ENCODE measurements around the gene SAP30BP. TPM values are rescaled to one million over a fixed set of nuclear protein-coding genes. Genes with fewer than 3 reads are reported as not detected.

Gene SAP30BP
- total RNA-seq (2014; rRNA removed; shearing (Covaris generic); ENCODE audit: low replicate concordance), result 105 and 108 TPM in 2 replicates

DNA sequence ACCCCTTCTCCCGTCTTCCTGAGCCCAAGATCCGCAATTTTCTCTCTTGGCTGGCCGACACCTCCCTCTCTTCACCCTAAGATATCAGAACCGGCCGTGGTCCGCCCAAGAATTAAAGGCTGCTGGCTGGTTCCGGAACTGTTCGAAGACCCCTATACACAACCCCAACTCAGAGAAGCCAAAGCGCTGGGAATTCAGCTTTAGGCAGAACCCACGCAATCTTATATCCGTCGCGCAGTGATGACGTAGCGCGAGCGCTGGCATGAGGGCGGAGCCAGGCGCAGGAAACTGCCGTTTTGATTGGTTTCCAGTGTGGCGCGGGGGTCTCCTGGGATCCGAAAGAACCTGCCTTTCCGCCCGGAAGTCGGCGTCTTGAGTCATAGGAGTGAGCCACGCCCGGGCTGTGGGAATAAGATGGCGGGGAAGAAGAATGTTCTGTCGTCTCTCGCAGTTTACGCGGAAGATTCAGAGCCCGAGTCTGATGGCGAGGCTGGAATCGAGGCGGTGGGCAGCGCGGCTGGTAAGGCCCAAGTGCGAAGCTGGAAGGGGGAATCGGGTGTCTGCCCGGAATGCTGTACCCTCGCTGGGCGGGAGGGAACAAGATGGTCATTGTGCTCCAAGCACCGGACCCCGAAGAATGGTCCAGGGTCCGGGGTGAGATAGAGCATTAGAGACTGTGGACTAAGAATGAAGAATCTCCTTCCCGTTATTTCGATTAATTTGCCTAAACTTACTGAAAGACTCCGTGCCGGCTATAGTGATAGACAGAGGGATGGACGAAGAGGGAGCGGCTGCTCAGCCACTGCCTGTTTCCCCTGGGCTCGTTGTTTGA lies at the start of gene SAP30BP, which contains the start of gene RECQL5:
Gene SAP30BP, plus strand, starts transcription at position 380 of the 832 bp plus-strand sequence. Its CDS starts 35 bp downstream, at position 415.
Gene RECQL5, minus strand, starts transcription at position 196 of the 832 bp plus-strand sequence. CDS start 597 bp downstream, outside the sequence.
- peak; percentile 98 for DNase-seq
- H3K27me3 ChIP-seq, result no peaks in the 10 kb centered on the region
- H3K4me3 ChIP-seq, result peak within 1 kb of the TSS; percentile 98
- no peaks in the 10 kb centered on the region for H3K9me3 ChIP-seq
- H3K36me3 ChIP-seq, result peaks cover 56% of the 10 kb centered on the region

DNA sequence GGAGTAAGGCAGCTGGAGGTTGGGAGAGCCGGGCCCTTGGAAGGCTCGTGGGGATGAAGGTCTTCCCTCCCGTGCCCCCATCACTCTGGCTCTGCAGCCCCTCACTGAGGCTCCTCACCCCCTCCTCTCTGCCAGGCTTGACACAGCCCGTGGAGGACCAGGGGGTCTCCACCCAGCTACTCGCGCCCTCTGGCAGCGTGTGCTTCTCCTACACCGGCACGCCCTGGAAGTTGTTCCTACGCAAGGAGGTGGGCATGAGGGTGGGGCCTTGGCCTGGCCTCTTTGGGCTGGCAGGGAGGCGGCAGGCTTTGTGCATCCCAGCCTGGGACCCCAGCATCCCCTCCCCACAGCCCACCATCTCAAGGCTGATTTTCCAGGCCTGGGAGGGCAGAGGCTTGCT lies 49.5 kb upstream of the SAP30BP start:
- no peak for DNase-seq
- H3K27me3 ChIP-seq, result no peaks in the 10 kb centered on the region
- H3K4me3 ChIP-seq, result no peak overlapping the region
- H3K9me3 ChIP-seq, result no peaks in the 10 kb centered on the region
- no peaks in the 10 kb centered on the region for H3K36me3 ChIP-seq

GRCh38 chr17:75619506-75620431 lies 47.4 kb upstream of the SAP30BP start:
- peak; percentile 52 for DNase-seq
- H3K9me3 ChIP-seq, result no peaks in the 10 kb centered on the region
- no peaks in the 10 kb centered on the region for H3K27me3 ChIP-seq
- no peak overlapping the region for H3K4me3 ChIP-seq
- no peaks in the 10 kb centered on the region for H3K36me3 ChIP-seq

DNA sequence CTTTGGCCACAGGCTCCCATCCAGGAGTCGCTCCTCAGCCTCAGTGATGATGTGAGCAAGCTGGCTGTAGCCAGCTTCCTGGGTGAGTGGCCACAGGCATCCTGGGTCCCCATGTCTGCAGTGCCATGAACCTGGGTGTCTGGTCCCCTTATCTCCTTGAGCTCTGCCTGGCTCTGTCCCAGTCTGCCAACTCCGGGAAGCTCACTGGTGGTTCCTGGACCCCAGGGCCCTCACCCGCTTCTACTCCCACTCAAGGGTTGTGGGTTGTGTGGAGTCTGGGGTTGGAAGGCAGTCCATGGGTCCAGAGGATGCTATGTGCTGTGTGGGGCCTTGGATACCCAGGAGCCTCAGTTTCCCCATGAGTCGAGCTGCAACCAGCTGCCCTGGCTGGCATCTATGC lies 45.6 kb upstream of the SAP30BP start:
- H3K4me3 ChIP-seq, result no peak overlapping the region
- H3K36me3 ChIP-seq, result no peaks in the 10 kb centered on the region
- no peaks in the 10 kb centered on the region for H3K9me3 ChIP-seq
- no peak for DNase-seq
- H3K27me3 ChIP-seq, result no peaks in the 10 kb centered on the region

DNA sequence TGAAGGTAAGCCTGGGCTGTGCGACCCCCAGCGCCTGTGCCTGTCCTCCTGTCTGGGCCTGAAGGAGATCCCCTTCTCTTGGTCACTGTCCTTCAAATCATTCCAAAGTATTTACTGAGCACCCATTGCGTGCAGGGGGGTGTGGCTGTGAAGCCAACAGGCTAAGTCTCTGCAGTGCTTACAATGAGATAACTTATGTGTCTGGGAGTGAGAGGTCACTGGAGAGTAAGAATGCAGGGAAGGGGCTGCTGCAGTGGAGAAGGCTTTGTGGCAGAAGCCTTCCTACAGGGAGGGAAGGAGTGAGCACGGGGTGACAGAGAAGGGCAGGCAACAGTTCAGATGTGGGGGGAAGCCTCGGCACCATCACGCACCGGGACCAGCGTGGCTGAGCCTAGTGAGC lies 45.1 kb upstream of the SAP30BP start:
- no peak for DNase-seq
- H3K9me3 ChIP-seq, result no peaks in the 10 kb centered on the region
- H3K4me3 ChIP-seq, result no peak overlapping the region
- no peaks in the 10 kb centered on the region for H3K27me3 ChIP-seq
- no peaks in the 10 kb centered on the region for H3K36me3 ChIP-seq

DNA sequence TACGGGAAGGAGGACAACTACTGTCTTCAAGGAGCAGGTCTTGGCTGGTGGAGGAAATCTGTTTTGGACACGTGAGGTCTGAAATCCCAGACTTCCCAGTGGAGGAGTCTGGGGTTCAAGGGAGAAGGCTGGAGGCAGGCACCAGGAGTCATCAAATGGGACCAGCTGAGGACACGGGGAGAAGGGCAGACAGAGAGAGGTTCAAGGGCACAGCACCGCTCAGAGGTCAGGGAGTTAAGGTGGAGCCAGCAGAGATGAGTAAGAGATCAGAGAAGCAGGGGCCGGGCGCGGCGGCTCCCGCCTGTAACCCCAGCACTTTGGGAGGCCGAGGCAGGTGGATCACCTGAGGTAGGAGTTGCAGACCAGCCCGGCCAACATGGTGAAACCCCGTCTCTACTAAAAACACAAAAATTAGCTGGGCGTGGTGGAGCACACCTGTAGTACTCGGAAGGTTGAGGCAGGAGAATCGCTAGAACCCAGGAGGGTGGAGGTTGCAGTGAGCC lies 44.3 kb upstream of the SAP30BP start:
- no peak for DNase-seq

DNA sequence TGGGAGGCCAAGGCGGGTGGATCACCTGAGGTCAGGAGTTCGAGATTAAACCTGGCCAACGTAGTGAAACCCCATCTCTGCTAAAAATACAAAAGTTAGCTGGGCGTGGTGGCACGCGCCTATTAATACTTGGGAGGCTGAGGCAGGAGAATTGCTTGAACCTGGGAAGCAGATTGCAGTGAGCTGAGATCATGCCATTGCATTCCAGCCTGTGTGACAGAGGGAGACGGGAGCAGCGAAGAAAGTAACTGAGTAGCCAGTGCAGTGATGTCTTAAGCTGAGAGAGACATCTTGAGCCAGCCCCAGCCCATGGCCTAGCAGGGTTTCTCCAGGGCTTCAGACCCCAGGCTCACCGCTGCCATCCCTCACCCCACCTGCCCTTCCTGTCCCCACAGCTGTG lies 43.8 kb upstream of the SAP30BP start:
- DNase-seq, result no peak
- H3K36me3 ChIP-seq, result no peaks in the 10 kb centered on the region
- no peaks in the 10 kb centered on the region for H3K9me3 ChIP-seq
- no peak overlapping the region for H3K4me3 ChIP-seq
- no peaks in the 10 kb centered on the region for H3K27me3 ChIP-seq

More for the DNA sequence above, 44.3 kb upstream of the SAP30BP start:
- no peak overlapping the region for H3K4me3 ChIP-seq
- H3K27me3 ChIP-seq, result no peaks in the 10 kb centered on the region
- H3K36me3 ChIP-seq, result no peaks in the 10 kb centered on the region
- no peaks in the 10 kb centered on the region for H3K9me3 ChIP-seq

GRCh38 chr17:75624021-75624420 lies 43.1 kb upstream of the SAP30BP start:
- no peaks in the 10 kb centered on the region for H3K36me3 ChIP-seq
- no peaks in the 10 kb centered on the region for H3K9me3 ChIP-seq
- no peak overlapping the region for H3K4me3 ChIP-seq
- DNase-seq, result no peak
- no peaks in the 10 kb centered on the region for H3K27me3 ChIP-seq

- H3K9me3 ChIP-seq, result no peaks in the 10 kb centered on the region
- H3K27me3 ChIP-seq, result no peaks in the 10 kb centered on the region
- no peaks in the 10 kb centered on the region; the same call in 1 of the 2 replicates for H3K36me3 ChIP-seq
- no peak for DNase-seq
- no peak overlapping the region for H3K4me3 ChIP-seq
Observed at GRCh38 chr17:75624714-75625345, 42.3 kb upstream of the SAP30BP start.

- peak; percentile 36 for DNase-seq
- H3K4me3 ChIP-seq, result no peak overlapping the region
- H3K36me3 ChIP-seq, result no peaks in the 10 kb centered on the region; the same call in 1 of the 2 replicates
- H3K9me3 ChIP-seq, result no peaks in the 10 kb centered on the region
- no peaks in the 10 kb centered on the region for H3K27me3 ChIP-seq
Observed at GRCh38 chr17:75625813-75626486, 41.2 kb upstream of the SAP30BP start.

DNA sequence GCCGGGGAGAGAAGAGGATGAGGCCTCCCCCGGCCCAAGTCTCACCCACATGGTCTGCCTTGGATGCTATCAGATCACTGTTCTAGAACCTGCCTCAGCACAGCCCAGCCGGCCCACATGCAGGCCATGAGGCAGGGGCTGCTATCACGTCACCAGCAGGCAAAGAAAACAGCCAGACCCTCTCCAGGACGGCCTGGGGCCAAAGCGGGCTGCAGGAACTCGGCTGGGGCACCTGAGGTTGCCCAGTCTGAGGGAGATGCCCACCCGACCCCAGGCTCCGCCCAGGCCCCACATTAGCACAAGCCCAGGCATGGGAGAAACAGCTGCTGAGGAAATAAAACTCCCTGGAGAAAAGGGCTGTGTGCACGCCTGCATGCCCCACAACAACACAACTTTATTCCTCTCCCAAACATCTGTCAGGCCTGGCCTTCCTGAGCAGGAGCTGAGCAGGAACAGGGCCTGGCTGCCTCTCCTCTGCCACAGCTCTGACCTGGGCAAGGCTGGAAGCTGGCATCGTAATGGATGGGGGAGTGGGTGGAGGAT lies 40.6 kb upstream of the SAP30BP start:
- DNase-seq, result no peak
- Histone ChIP-seq H3K4me3 (no peak overlapping the region), H3K36me3 (no peaks in the 10 kb centered on the region; the same call in 1 of the 2 replicates), H3K27me3 (no peaks in the 10 kb centered on the region), H3K9me3 (no peaks in the 10 kb centered on the region)

DNA sequence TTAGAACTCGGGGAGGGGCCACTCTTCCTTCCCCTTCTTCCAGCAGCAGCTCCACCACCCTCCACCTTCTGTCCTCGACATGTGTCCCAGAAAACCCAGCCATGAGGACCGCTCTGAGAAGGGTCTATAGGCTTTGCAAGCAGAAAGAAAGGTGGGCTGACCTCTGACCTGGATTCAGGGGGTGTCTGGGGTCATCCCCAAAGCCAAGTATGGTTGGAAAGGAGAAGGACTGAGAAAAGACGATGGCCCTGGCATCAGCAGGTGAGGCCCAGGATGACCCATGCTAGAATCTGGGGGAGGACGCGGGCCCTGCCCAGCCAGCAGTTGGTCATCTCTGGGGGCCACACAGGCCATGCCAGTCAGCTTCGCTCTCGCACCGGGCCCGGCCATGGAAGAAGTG lies 40.0 kb upstream of the SAP30BP start:
- Histone ChIP-seq H3K27me3 (no peaks in the 10 kb centered on the region), H3K9me3 (no peaks in the 10 kb centered on the region), H3K36me3 (peaks cover 1% of the 10 kb centered on the region), H3K4me3 (no peak overlapping the region)
- no peak for DNase-seq

DNA sequence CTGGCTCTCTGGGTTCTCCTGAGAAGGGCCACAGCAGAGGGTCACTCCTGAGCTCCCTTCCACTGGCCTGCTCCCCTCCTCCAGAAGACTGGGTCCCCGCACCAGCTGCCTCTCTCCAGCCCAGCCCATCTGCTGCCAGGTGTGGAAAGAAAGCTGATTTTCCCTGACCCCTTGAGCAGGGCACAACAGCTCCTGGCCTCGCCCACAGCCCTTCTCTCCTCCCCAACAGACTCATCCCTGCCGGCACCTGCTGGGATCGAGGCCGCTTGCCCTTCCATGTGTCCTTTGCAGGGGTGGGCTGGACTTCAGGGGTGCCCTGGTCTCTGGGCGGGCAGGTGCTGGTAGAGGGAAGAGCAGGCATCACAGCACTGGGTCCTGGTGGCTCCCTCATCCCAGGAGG lies 38.7 kb upstream of the SAP30BP start:
- no peaks in the 10 kb centered on the region for H3K9me3 ChIP-seq
- no peaks in the 10 kb centered on the region for H3K27me3 ChIP-seq
- no peak overlapping the region for H3K4me3 ChIP-seq
- no peak for DNase-seq
- H3K36me3 ChIP-seq, result peaks cover 2% of the 10 kb centered on the region

- Histone ChIP-seq H3K27me3 (no peaks in the 10 kb centered on the region), H3K36me3 (peaks cover 6% of the 10 kb centered on the region), H3K9me3 (no peaks in the 10 kb centered on the region), H3K4me3 (no peak overlapping the region)
- DNase-seq, result no peak
Observed at GRCh38 chr17:75629157-75629556, 38.0 kb upstream of the SAP30BP start.

- Histone ChIP-seq H3K9me3 (no peaks in the 10 kb centered on the region), H3K36me3 (peaks cover 6% of the 10 kb centered on the region), H3K4me3 (no peak overlapping the region), H3K27me3 (no peaks in the 10 kb centered on the region)
- DNase-seq, result no peak
Observed at GRCh38 chr17:75630071-75630917, 36.8 kb upstream of the SAP30BP start.
